Endometrial microvascular endothelial cells (primary cell): ENCODE data around the gene MRC2. TPM values are rescaled to one million over a fixed set of nuclear protein-coding genes. Genes with fewer than 3 reads are reported as not detected.

Source experiments
- in situ Hi-C: cut with HindIII; loops from 2 replicates; pipeline ENCODE4 v1.10.0; 2017; ENCODE audit warnings: low sequenced_read_pairs, low pct_unique_long_range_greater_than_20kb; ENCODE audit errors: inconsistent ontology term
- total RNA-seq: library from RNA; depleted of rRNA; stranded (reverse); fragments of >200 nt; gene quantifications from one replicate; pipeline ENCODE4 v1.2.3, GENCODE V29; 2015; ENCODE audit errors: inconsistent ontology term

MRC2 gene
- total RNA-seq, 1 donor from 2014 or later = 11.9 TPM

DNA sequence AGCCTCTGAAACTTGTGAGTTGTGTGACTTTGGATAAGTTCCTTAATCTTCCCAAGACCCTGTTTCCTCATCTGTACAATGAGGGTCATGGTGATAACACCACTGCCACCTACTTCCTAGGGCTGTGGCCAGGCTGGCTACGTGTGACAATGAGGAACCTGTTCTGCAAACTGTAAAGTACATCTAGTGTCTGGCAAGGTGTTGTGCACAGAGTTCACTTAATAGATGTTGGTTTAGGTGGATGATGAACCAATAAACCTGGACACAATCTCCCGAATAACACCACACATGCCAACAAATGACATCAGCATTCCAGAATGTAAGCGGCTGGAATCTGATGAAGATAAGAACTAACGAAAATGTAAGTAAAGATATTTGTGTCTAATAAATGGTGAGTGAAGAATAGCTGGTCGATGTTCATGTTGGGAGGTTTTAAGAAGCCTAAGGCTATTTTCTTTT is 98.3 kb downstream of the MRC2 start:
- in situ Hi-C loops = no loop called here

DNA sequence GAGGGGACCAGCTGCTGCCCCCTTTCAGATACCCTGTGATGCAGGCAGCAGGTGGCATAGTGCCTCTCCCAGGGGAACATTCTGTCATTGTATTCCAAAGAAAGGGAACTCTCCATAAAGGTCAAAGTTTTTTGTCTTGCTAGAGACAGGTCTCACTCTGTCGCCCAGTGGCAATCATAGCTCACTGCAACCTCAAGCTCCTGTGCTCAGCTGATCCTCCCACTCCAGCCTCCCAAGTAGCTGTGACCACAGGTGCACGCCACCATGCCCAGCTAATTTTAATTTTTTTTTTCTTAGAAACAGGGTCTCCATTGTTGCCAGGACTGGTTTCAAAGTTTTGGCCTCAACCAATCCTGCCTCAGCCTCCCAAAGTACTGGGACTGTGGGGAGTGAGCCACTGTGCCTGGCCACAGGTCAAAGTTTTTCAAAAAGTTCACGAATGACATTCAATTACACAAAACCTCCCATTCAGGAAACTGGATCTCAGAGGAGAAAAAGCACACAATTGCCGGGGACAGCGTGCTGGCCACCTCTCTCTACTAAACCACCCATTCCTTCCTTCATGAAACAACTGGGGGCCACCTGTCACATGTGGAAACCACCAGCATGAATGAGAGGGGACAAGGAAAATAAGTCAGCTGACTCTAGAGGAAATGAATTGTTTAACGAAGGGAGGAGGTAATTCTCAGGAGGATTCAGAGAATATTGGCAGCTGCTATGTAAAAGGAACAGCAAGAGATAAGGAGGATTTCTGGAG is 100.6 kb downstream of the MRC2 start:
- in situ Hi-C loops = no loop called here

DNA sequence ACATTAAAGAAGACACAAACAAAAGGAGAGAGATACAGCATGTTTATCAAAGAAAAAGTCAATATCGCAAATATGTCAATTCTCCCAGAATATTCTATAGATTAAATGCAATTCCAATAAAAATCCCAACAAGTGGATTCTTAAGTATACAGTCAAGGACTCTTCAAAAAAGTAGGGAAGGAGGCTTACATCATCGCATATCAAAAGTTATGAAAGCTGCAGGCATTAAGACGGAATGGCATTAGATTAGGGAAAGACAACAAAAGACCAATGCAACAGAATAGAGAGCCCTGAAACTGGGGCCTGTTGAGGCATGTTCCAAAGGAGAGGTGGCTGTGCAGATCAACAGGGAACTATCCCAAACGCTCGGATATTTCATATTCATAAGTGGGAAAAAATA is 104.7 kb downstream of the MRC2 start:
- in situ Hi-C loops = no loop called here

DNA sequence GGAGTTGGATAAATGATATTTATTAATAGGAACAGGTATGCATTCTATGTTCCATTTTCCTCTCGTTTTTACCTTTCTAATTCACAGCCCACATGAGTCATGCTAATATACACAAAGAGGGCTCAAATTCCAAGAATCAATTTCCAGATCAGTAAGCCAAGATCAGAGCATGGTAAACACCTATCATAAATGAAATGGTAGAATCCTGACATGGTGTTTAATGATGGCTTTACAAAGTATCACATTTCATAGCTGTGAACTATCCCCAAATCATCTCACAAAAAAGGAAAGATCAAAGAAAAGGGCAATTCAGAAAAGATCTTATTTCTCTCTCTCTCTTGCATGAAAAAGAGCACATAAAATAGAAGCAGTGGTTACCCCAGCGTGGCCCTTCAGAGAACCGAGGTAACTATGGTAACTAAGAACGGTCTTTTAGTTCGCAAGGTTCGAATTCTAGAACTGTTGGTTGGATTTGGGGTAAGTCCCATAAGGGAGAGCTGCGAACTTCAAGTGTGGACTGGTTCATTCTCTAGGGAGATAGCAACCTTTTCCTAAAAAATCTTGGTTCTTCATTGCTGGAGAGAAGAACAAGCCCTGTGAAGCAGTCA is 107.7 kb downstream of the MRC2 start:
- in situ Hi-C loops = no loop called here

DNA sequence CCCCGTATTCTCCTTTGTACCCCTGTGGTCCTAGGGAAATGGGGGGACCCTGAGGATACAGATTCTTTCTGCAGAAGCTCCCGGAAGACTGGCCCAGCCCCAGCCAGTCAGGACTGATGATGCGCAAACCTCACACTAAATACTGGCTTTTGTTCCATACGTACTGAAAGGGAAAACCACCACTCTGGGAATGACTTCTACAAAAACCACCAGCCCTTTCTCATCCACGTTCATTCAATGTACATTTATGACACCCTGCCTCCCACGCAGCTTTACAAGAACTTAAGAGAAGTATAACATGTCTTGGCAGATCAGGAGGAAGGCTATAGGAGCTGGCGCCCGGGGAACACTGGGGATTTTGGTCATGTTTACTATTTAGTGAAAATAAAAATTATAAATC is 110.0 kb downstream of the MRC2 start:
- in situ Hi-C loops = no loop called here

DNA sequence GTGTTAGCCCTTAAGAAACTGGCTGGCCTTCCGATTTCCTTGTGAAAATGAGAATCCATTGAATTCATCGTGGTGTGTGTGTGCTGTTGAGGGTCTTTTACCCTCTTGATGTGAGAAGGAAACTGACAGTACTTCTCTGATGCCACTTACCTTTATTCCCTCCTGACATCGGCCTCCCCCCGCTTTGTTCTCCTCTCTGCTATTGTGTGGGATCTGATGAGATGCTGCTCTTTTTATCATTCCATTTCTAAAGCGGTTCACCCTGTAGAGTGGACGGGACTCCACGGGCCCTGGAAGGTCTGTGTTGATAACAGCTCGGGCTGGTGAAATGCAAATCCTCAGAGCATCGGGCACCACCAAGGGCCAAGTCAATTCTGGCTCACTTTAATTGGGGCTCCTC is 110.8 kb downstream of the MRC2 start:
- in situ Hi-C loops = no loop called here

DNA sequence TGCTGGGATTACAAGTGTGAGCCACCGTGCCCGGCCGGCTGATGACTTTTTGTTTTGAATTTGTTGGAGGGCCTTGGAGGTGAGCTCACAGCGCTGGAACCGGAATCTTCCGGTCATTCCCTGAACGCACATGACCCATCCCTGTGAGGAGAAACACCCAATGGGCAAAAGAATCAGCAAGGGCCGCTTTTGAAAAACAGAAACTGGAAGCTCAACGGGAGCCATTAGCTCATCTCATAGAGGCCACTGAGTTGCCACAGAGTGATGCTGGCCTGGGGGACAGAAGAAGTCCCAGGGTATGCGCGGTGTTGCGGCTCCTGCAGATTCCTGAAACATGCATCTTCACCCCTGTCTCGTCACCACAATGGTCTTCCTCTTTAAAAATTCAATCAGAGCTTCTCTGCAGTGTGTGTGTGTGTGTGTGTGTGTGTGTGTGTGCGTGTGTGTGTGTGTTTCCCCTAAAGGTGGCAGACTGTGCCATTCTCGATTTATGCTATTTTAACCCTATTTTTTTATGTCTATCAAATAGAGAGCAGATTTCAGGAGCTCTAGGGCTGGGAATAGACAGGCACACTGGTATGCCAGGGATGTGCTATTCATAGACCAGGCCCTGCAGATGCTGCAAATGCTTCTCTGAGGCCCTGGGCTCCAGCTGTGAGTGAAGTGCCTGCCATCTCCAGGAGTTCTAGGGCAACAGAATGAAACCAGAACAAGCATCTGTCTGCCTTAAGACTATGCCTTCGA is 112.3 kb downstream of the MRC2 start:
- in situ Hi-C loops = no loop called here

DNA sequence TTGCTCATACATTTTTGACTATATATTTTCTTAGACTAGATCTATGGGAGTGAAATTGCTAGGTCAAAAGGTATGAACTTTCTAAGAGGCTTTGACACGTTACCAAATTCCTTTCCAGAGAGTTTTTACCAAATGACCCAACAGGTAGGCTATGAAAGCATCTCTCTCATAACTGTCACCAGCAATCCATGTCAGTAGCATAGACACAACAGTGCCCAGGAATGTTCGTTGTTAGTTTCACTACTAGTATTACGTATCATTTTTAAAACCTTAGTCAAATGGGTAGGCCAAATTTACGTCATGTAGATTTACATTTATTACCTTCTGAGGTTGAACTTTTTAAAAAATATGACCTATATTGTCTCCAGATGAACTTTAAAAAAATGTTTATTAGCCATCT is 113.8 kb downstream of the MRC2 start:
- in situ Hi-C loops = no loop called here

Other genes with a start within 250 kb of the MRC2 start
- not detected for gene EFCAB3, start 247.1 kb upstream of the MRC2 start, total RNA-seq
- 21.1 TPM for gene METTL2A, start 203.8 kb upstream of the MRC2 start, total RNA-seq
- gene TLK2, start 148.8 kb upstream of the MRC2 start, total RNA-seq = 39.2 TPM
- not detected for gene MARCHF10, start 180.6 kb downstream of the MRC2 start, total RNA-seq